SIG-M5 treated with dmso at 0.1 percent for 504 hours (cell line): ENCODE results near the gene C7orf25.

Experiments
- DNase-seq: peaks from one replicate; lab custom pipeline; 2025; ENCODE audit not compliant: unreplicated experiment; lab: John Stamatoyannopoulos, UW

The C7orf25 gene

DNA sequence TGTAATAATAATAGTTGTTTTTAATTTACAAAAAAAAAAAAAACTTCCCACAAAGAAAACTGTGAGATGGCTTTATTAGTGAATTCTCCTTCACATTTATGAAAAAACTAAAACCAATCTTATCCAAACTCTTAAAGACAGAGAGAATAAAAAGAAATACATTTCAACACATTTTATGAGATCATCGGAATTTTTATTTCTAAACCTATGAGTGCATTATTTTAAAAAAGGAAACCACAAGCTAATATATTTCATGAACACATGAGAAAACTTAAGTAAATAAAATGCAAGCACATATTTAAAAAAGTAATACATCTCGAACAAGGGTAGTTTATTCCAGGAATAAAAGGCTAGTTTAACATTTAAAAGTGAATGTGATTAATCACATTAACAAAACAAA lies 31.5 kb downstream of the C7orf25 start:
- DNase-seq = no peak

DNA sequence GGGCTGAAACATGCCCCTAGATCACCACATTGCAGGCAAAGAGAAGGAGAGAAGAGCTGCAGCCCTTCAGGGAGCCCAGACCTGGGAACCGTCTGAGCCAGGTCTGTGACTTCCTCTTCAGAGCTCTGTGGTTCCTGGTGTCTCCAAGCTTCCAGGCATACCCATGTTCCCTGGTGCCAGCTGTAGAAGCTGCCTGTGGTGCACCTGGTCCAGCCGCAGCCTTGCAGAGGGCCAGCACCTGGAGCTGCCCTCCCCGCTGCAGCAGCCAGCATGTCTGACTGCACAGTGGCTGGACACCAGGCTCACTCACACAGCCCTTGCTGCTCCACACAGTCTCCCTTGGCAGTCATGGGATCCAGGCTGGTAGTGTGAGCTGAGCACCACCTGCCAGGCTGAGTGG lies 33.6 kb downstream of the C7orf25 start:
- no peak for DNase-seq

DNA sequence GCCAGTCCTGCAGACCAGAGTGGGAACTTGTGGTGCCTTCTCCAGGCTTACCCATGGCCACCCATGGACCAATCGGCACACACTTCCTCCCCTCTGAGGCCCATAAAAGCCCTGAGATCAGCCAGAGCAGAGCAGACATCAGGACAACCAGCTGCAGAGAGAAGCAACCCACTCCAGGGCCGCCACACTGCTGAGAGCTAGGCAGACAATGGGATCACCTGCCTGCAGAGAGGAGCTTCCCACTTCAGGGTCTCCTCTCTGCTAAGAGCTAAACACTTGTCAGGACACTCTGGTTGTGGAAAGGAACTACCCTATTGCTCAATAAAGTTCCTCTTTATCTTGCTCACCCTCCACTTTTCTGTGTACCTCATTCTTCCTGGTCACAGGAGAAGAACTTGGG lies 34.0 kb downstream of the C7orf25 start:
- DNase-seq = peak; percentile 64

DNA sequence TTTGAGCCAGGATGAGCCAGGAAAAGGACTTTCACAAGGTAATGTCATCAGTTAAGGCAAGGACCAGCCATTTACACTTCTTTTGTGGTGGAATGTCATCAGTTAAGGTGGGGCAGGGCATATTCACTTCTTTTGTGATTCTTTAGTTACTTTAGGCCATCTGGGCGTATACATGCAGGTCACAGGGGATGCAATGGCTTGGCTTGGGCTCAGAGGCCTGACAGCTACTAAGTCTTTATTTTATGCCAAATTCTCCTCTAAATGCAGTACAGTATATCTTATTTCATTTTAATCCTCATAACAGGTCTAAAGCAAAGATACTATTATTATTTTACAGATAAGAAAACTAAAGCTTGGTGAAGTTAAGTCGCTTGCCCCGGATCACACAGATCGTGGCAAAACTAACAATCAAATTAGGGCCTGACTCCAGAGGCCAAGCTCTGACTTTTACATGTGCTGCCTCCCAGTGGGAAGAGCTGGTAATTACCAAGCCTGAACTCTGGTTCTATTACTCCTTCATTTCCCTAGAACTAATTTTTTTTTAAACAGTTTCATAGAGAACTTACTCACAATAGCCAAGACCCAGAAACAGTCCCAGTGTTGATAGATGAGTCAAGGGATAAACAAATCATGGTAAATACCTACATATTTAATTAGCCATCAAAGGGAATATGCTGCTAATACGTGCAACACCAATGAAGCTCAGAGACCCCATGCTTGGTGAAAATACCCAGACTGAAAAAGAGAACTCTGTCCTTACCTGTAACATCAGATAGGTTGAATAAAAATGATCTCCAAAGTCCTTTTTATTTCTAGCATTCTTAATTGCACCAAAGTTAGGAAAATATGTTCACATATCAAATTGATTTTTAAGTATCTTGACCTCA lies 35.4 kb downstream of the C7orf25 start:
- DNase-seq = peak; percentile 65

DNA sequence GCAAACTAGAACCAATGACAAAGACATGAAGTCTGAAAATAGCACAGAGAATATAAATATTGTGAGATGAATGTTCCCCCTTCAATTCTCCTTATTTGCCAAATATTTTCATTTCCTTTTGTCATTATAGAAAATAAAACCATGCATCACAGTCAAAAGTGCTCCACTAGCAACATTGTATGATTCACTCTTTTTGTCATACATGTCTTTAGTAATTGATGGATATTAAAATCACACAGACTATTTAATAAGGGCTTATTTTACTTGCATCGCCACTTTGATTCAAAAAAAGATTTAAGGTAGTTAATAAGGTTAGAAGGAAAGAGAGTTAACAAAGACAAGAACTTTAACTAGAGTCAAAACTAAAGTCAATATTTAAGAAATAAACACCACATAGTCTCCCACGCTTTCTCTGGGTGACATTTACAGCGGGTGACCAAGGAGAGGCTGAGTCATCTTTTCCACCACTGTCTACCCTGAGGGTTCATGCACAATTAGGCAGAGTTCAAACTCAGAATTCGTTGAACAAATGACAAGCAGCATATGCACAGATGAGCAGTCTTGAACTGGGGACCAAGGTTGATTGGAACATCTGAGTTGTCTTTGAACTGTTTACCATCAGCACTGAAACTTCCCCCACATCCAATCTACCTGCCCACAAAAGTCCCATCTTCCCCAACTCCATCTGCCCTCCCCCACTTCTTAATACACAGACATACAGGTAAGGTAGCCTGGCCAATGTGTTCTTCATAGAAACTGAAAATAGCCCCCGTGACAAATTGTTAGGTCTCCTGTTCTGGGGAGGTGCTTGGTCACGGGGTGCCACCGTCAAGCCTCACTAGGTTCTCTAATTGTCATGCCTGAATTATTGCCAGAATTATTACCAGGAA lies 42.5 kb downstream of the C7orf25 start:
- peak; percentile 42 for DNase-seq

DNA sequence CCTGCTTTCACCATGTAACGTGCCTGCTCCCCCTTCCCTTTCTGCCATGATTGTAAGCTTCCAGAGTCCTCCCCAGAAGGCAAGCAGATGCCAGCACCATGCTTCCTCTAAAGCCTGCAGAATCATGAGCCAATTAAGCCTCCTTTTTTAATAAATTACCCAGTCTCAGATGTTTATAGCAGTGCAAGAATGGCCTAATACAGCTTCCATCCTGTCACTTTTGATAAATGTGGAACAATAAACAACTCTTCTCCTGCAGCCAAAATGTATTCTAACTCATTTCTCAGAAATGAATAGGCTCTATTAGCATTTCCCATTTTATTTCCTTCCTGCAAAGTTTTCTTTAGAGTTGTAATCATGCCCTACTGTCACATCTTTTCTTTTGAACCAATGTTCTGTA lies 43.4 kb downstream of the C7orf25 start:
- no peak for DNase-seq
